Right cardiac atrium (tissue), 5 donors: ENCODE results near the gene DAPK2. TPM values are rescaled to one million over a fixed set of nuclear protein-coding genes. Genes with fewer than 3 reads are reported as not detected.

Source experiments
- ATAC-seq, 2 donors: fragments of 200-7000 bp; cut with Tn5 transposase; one replicate each; pipeline versions ENCODE4 v1.8.0 to v1.9.1; 2020; ENCODE audit warnings: moderate library complexity in 2 of 2, mild to moderate bottlenecking in 1 of 2
- DNase-seq, 3 donors: peaks; one replicate each; pipeline ENCODE4 v3.0.0-alpha.2; 2020
- H3K27ac ChIP-seq: one replicate; pipeline ENCODE4 v1.5.1; 2013; ENCODE audit warnings: mild to moderate bottlenecking, low read length, control low read depth, moderate library complexity
- H3K27me3 ChIP-seq: one replicate; pipeline ENCODE4 v1.6.1; 2013; ENCODE audit not compliant: control insufficient read depth, insufficient read depth
- H3K4me1 ChIP-seq: one replicate; pipeline ENCODE4 v1.6.1; 2013; ENCODE audit warnings: low read length; ENCODE audit not compliant: control insufficient read depth, insufficient read depth
- H3K4me3 ChIP-seq: one replicate; pipeline ENCODE4 v1.5.1; 2013; ENCODE audit warnings: low read length, control low read depth
- H3K9me3 ChIP-seq: one replicate; pipeline ENCODE4 v1.6.1; 2013; ENCODE audit warnings: low read length; ENCODE audit not compliant: control insufficient read depth
- WGBS: extraction: QIAGEN DNeasy Blood & Tissue Kit; methylation state at CpG from one replicate; pipeline ENCODE4 v1.1.7; 2013; 5-methylcytosine and 5-hydroxymethylcytosine counted together
- intact Hi-C, 4 donors: fragments of 100-400 bp; cut with DNase I; formaldehyde crosslinking; loops; one replicate each; pipeline versions ENCODE4 v1.11.0 to v1.14.0; 2022 to 2023
- polyA plus RNA-seq: library from polyadenylated mRNA; stranded (reverse); fragments of 200-250 nt; gene quantifications from one replicate; pipeline ENCODE4 v1.2.3, GENCODE V29; 2013
- total RNA-seq, 4 donors: library from RNA; stranded (reverse); fragmentation: NEBNext Ultra II Directional; extraction: Animal tissue kit (Norgen Biotek cat#: 25700); gene quantifications; one replicate each; pipeline ENCODE4 v1.2.1, GENCODE V29; 2021
- donor health status: healthy with polysubstance abuse.
- donor health status: DM: no; HTN: yes; CAD: no.
- donor health status: DM: no; HTN: no; CAD: no.
- donor health status: DM: no; HTN: yes; CAD: no; lungs with severe emphysema.
- donor health status: DM: yes; HTN: yes; CAD: no.

DAPK2 gene
- total and polyA plus RNA-seq, 5 donors, result 48.8 to 95.1 (median 83.6) TPM

DNA sequence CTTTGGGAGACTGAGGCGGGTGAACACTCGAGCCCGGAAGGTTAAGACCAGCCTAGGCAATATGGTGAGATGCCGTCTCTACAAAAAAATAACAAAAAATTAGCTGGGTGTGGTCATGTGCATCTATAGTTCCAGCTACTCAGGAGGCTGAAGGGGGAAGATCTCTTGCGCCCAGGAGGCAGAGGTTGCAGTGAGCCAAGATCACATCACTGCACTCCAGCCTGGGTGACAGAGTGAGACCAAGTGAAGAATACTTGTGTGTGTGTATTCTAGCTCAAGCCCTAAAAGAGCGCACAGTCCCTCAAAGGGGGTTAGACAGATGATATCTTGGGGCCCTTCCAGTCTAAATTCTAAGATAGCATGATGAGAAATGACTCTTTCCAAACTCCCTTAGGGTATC, 23.7 kb downstream of the DAPK2 start:
- Histone ChIP-seq H3K27me3 (no peaks in the 10 kb centered on the region), H3K9me3 (no peaks in the 10 kb centered on the region), H3K27ac (peak overlapping the region; percentile 9), H3K4me3 (no peak overlapping the region), H3K4me1 (peaks cover 10% of the 10 kb centered on the region)
- intact Hi-C loops, result no loop called here
- DNase-seq (no peak), ATAC-seq (no peak)
- WGBS, result 98% methylated on average over 6 of the region's 6 CpGs

- Histone ChIP-seq H3K4me1 (peaks cover 17% of the 10 kb centered on the region), H3K9me3 (no peaks in the 10 kb centered on the region), H3K4me3 (no peak overlapping the region), H3K27ac (peak overlapping the region; percentile 66), H3K27me3 (no peaks in the 10 kb centered on the region)
- 67% methylated on average over 2 of the region's 2 CpGs for WGBS
- intact Hi-C loops, result no loop called here
- ATAC-seq (peak; percentile 79 to 87), DNase-seq (peak; percentile 37 to 78 (median 66))
Measured at GRCh38 chr15:64019764-64020163, 26.5 kb downstream of the DAPK2 start.

DNA sequence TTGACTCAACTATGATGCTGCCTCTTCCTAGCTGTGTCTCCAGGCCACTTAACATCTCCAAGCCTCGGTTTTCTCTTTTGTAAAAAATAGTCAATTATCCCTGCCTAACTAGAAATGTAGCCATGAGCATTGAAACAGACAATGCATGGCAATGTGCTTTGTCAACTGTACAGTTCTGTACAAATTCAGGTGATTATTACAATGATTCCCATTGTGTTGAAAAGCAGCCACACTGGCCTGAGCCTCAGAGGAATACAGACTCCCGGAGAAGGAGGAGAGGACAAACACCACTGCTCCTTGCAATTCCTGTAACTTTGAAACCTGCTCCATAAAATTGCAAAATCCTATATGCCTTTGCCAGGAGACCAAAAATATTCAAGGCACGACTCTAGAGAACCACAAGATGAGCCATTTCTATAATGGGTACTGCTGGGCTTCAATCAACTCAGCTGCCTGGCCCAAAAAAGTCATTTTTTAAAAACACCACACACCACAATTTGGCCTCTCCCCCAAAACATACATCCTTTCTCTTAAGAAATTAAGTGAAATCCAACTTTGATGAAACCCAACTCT, 28.6 kb downstream of the DAPK2 start:
- no peaks in the 10 kb centered on the region for H3K9me3 ChIP-seq
- 81% methylated on average over 3 of the region's 3 CpGs for WGBS
- intact Hi-C loops, result no loop called here
- H3K27ac ChIP-seq, result no peak overlapping the region
- DNase-seq, result no peak
- H3K27me3 ChIP-seq, result no peaks in the 10 kb centered on the region
- no peak overlapping the region for H3K4me3 ChIP-seq
- ATAC-seq, result no peak
- H3K4me1 ChIP-seq, result peaks cover 15% of the 10 kb centered on the region

DNA sequence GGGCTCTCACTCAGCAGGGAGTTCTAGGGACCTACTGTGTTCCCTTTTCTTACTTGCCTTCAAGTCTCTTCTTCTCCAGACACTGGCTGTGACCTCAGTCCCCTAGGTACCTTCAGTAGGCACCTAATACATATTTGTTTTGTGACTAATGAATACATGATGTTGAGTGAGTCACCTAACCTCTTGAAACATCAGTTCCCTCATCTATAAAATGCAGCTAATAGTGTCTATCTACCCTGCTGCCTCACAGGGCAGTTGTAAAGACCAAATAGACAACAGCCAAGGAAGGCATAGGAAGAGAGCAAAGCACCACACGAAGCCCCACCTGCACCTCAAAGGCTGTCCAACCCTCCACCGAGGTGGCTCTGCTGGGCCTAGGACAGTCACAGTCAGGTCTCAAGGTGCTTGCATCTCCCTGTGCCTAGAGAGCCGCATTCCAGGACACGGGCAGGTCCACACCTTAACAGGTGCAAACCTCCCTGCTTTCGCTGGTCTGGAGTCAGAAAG, 29.1 kb downstream of the DAPK2 start:
- H3K27ac ChIP-seq, result no peak overlapping the region
- no peak for DNase-seq

DNA sequence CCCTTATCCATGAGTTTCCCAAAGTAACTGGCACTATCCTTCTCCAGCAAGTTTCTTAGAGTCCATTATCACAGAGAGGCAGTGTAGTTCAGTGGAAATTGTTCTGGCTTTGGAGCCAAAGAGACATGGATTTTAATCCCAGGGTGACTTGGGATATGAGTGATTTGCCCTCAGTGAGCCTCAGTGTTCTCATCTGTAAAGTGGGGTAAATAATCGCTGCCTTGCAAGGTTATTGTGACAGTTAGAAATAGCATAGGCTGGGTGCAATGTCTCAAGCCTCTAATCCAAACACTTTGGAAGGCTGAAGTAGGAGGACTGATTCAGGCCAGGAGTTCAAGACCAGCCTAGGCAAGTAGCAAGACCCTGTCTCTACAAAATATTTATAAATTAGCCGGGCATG, 30.0 kb downstream of the DAPK2 start:
- Histone ChIP-seq H3K27ac (peak overlapping the region; percentile 82), H3K27me3 (no peaks in the 10 kb centered on the region), H3K4me3 (no peak overlapping the region), H3K4me1 (peaks cover 15% of the 10 kb centered on the region), H3K9me3 (no peaks in the 10 kb centered on the region)
- ATAC-seq (no peak), DNase-seq (no peak)
- WGBS, result 95% methylated on average over 2 of the region's 2 CpGs
- intact Hi-C loops, result no loop called here

More for the DNA sequence above, 29.1 kb downstream of the DAPK2 start:
- H3K4me3 ChIP-seq, result no peak overlapping the region
- no peak for ATAC-seq
- H3K4me1 ChIP-seq, result peaks cover 15% of the 10 kb centered on the region
- no peaks in the 10 kb centered on the region for H3K27me3 ChIP-seq
- intact Hi-C loops, result no loop called here
- H3K9me3 ChIP-seq, result no peaks in the 10 kb centered on the region
- WGBS, result 95% methylated on average over 5 of the region's 5 CpGs

- peak; percentile 64 to 67 for ATAC-seq
- Histone ChIP-seq H3K4me3 (no peak overlapping the region), H3K9me3 (no peaks in the 10 kb centered on the region), H3K27ac (peak overlapping the region; percentile 82), H3K4me1 (peaks cover 12% of the 10 kb centered on the region), H3K27me3 (no peaks in the 10 kb centered on the region)
- intact Hi-C loops, result no loop called here
- DNase-seq, result peak; percentile 40 to 80 (median 73)
- 60% methylated on average over 5 of the region's 5 CpGs for WGBS
Measured at GRCh38 chr15:64014995-64015394, 31.3 kb downstream of the DAPK2 start.

- Histone ChIP-seq H3K4me3 (no peak overlapping the region), H3K27ac (peak overlapping the region; percentile 76), H3K27me3 (no peaks in the 10 kb centered on the region), H3K4me1 (peaks cover 13% of the 10 kb centered on the region), H3K9me3 (no peaks in the 10 kb centered on the region)
- intact Hi-C loops, result no loop called here
- ATAC-seq (no peak), DNase-seq (no peak)
- WGBS, result 80% methylated on average over 3 of the region's 3 CpGs
Measured at GRCh38 chr15:64013179-64014062, 32.9 kb downstream of the DAPK2 start.

GRCh38 chr15:64011736-64012135, 34.5 kb downstream of the DAPK2 start:
- Histone ChIP-seq H3K27me3 (no peaks in the 10 kb centered on the region), H3K9me3 (no peaks in the 10 kb centered on the region), H3K4me3 (no peak overlapping the region), H3K27ac (peak overlapping the region; percentile 66), H3K4me1 (peaks cover 13% of the 10 kb centered on the region)
- DNase-seq (no peak), ATAC-seq (no peak)
- intact Hi-C loops, result no loop called here
- WGBS, result 47% methylated on average over 1 of the region's 1 CpG

GRCh38 chr15:64010719-64011118, 35.6 kb downstream of the DAPK2 start:
- Histone ChIP-seq H3K27ac (peak overlapping the region; percentile 19), H3K27me3 (no peaks in the 10 kb centered on the region), H3K4me1 (peaks cover 12% of the 10 kb centered on the region), H3K9me3 (no peaks in the 10 kb centered on the region), H3K4me3 (no peak overlapping the region)
- intact Hi-C loops, result no loop called here
- 50% methylated on average over 3 of the region's 3 CpGs for WGBS
- DNase-seq (peak; percentile 44 to 74 (median 72)), ATAC-seq (peak; percentile 63 to 76)

GRCh38 chr15:64009798-64010261, 36.5 kb downstream of the DAPK2 start:
- DNase-seq, result no peak
- peak overlapping the region; percentile 66 for H3K27ac ChIP-seq
- H3K9me3 ChIP-seq, result no peaks in the 10 kb centered on the region
- no peak for ATAC-seq
- intact Hi-C loops, result no loop called here
- H3K27me3 ChIP-seq, result no peaks in the 10 kb centered on the region
- peaks cover 14% of the 10 kb centered on the region for H3K4me1 ChIP-seq
- 76% methylated on average over 4 of the region's 4 CpGs for WGBS
- no peak overlapping the region for H3K4me3 ChIP-seq

- DNase-seq (peak; percentile 49 to 81 (median 75)), ATAC-seq (peak; percentile 31 to 59)
- Histone ChIP-seq H3K27ac (peak overlapping the region; percentile 66), H3K9me3 (no peaks in the 10 kb centered on the region), H3K27me3 (no peaks in the 10 kb centered on the region), H3K4me1 (peaks cover 17% of the 10 kb centered on the region), H3K4me3 (no peak overlapping the region)
- WGBS, result 33% methylated on average over 2 of the region's 2 CpGs
- intact Hi-C loops, result no loop called here
Measured at GRCh38 chr15:64009241-64009640, 37.0 kb downstream of the DAPK2 start.
